ENCODE results near the gene ADAM10.
"Not testable (repeated sequence)": the region's sequence is repeated elsewhere in the genome, so short reads cannot be mapped to it uniquely, and the experiment has no call there.

ADAM10 gene

DNA sequence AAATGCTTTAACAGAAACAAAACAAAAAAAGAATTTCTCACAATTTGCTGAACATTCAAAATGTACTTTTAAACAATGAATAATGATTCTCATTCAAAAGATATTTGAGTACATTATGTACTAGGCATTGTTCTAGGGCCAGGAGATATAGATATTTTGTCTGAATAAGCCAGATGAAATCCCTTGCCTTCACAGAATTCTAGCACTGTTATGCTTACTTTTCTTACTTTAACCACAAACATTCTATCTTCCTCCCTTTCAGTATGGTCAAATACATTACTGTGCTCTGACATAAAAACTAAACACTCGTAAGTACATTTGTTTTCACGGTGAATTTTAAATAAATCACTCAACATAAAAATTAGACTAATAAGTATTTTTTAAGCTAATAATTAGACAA is 116.7 kb downstream of the ADAM10 start:
- no peak overlapping the region for H3K4me3 ChIP-seq (ENCODE audit: low read depth, low read length)
- no peaks in the 10 kb centered on the region for H3K27me3 ChIP-seq (ENCODE audit: control insufficient read depth, insufficient read depth, low read length)
- peaks cover 7% of the 10 kb centered on the region; the same call in 1 of the 2 replicates for H3K4me1 ChIP-seq (ENCODE audit: control insufficient read depth, insufficient read depth, low read length)
- peaks cover 21% of the 10 kb centered on the region for H3K36me3 ChIP-seq (ENCODE audit: control insufficient read depth, insufficient read depth, low read length)
- no peaks in the 10 kb centered on the region for H3K9me3 ChIP-seq (ENCODE audit: control insufficient read depth, insufficient read depth, low read length)
- H3K27ac ChIP-seq (ENCODE audit: low read depth, low read length), result no peak overlapping the region
- no peak overlapping the region for H3K9ac ChIP-seq (ENCODE audit: low read depth, low read length)

GRCh38 chr15:58631319-58631718 is 118.2 kb downstream of the ADAM10 start:
- Histone ChIP-seq H3K27ac (ENCODE audit: low read depth, low read length) (no peak overlapping the region), H3K9me3 (ENCODE audit: control insufficient read depth, insufficient read depth, low read length) (no peaks in the 10 kb centered on the region), H3K9ac (ENCODE audit: low read depth, low read length) (no peak overlapping the region), H3K27me3 (ENCODE audit: control insufficient read depth, insufficient read depth, low read length) (no peaks in the 10 kb centered on the region), H3K36me3 (ENCODE audit: control insufficient read depth, insufficient read depth, low read length) (peaks cover 26% of the 10 kb centered on the region), H3K4me3 (ENCODE audit: low read depth, low read length) (no peak overlapping the region), H3K4me1 (ENCODE audit: control insufficient read depth, insufficient read depth, low read length) (peaks cover 7% of the 10 kb centered on the region; the same call in 1 of the 2 replicates)

GRCh38 chr15:58629625-58630024 is 119.9 kb downstream of the ADAM10 start:
- H3K36me3 ChIP-seq (ENCODE audit: control insufficient read depth, insufficient read depth, low read length), result peaks cover 30% of the 10 kb centered on the region
- H3K27me3 ChIP-seq (ENCODE audit: control insufficient read depth, insufficient read depth, low read length), result no peaks in the 10 kb centered on the region

DNA sequence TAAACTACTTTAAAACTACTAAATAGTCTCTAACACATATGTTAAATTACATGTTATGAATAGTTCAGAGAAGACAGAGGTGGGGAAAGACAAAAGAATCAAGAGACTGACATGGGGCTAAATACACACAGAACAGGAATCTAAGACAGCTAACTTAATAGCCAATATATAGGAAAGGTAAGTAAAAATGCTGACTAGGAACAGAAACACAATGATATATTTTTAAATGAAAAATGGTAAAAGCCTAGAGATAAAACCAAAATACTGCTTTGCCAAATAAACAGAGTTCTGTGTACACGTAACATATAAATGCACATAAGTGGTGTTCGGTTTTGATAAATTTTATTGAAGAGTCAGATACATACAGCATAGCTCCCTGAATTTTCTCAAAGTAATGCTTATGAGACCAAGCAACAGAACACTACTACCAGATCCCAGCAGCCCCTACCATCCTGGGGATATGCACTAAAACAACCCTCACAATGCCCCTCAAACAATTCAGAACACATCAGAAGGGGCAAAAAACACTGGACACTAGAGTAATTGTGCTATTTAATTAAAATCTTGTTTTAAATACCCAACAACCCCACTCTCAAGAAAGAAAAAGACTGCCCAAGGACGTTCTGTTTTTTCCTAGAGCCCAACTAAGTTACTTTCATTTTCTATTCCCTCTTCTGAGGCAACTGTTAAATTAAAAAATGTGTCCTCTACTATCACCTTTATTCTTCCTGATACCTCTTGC is 121.1 kb downstream of the ADAM10 start:
- Histone ChIP-seq H3K36me3 (ENCODE audit: control insufficient read depth, insufficient read depth, low read length) (peaks cover 30% of the 10 kb centered on the region), H3K9ac (ENCODE audit: low read depth, low read length) (0 out of 2 replicates have a peak overlapping the region, but pooled peaks have one; percentile 12), H3K9me3 (ENCODE audit: control insufficient read depth, insufficient read depth, low read length) (no peaks in the 10 kb centered on the region), H3K4me3 (ENCODE audit: low read depth, low read length) (no peak overlapping the region), H3K27ac (ENCODE audit: low read depth, low read length) (no peak overlapping the region), H3K4me1 (ENCODE audit: control insufficient read depth, insufficient read depth, low read length) (peaks cover 4% of the 10 kb centered on the region; the same call in 1 of the 2 replicates), H3K27me3 (ENCODE audit: control insufficient read depth, insufficient read depth, low read length) (no peaks in the 10 kb centered on the region)

More at GRCh38 chr15:58629625-58630024, 119.9 kb downstream of the ADAM10 start:
- Histone ChIP-seq H3K27ac (ENCODE audit: low read depth, low read length) (no peak overlapping the region), H3K4me1 (ENCODE audit: control insufficient read depth, insufficient read depth, low read length) (peaks cover 4% of the 10 kb centered on the region; the same call in 1 of the 2 replicates), H3K9ac (ENCODE audit: low read depth, low read length) (no peak overlapping the region), H3K4me3 (ENCODE audit: low read depth, low read length) (no peak overlapping the region), H3K9me3 (ENCODE audit: control insufficient read depth, insufficient read depth, low read length) (no peaks in the 10 kb centered on the region)

GRCh38 chr15:58627701-58628100 is 121.8 kb downstream of the ADAM10 start:
- Histone ChIP-seq H3K9ac (ENCODE audit: low read depth, low read length) (no peak overlapping the region), H3K4me1 (ENCODE audit: control insufficient read depth, insufficient read depth, low read length) (peaks cover 4% of the 10 kb centered on the region; the same call in 1 of the 2 replicates), H3K27ac (ENCODE audit: low read depth, low read length) (no peak overlapping the region), H3K9me3 (ENCODE audit: control insufficient read depth, insufficient read depth, low read length) (no peaks in the 10 kb centered on the region), H3K36me3 (ENCODE audit: control insufficient read depth, insufficient read depth, low read length) (peaks cover 25% of the 10 kb centered on the region), H3K4me3 (ENCODE audit: low read depth, low read length) (no peak overlapping the region), H3K27me3 (ENCODE audit: control insufficient read depth, insufficient read depth, low read length) (no peaks in the 10 kb centered on the region)

DNA sequence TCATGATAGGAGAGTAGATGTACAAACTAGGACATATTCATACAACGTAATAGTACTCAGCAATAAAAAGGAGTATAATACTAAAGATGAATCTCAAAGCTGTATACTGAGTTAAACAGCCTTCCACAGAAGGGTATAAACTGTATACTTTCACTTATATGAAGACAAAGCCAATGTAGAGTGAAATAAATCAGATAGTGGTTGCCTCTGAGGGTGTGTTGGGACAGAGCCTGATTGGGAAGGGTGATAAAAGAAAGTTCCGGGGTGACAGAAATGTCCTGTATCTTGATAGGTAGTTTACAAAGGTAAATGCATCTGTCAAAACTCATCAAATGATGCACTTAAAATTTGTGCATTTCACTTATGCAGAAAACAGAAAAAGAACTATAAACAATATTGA is 122.5 kb downstream of the ADAM10 start:
- Histone ChIP-seq H3K36me3 (ENCODE audit: control insufficient read depth, insufficient read depth, low read length) (peaks cover 20% of the 10 kb centered on the region), H3K27me3 (ENCODE audit: control insufficient read depth, insufficient read depth, low read length) (no peaks in the 10 kb centered on the region)

GRCh38 chr15:58626378-58626777 is 123.1 kb downstream of the ADAM10 start:
- Histone ChIP-seq H3K27ac (ENCODE audit: low read depth, low read length) (no peak overlapping the region), H3K9ac (ENCODE audit: low read depth, low read length) (no peak overlapping the region), H3K4me1 (ENCODE audit: control insufficient read depth, insufficient read depth, low read length) (peaks cover 15% of the 10 kb centered on the region; the same call in 1 of the 2 replicates), H3K27me3 (ENCODE audit: control insufficient read depth, insufficient read depth, low read length) (no peaks in the 10 kb centered on the region), H3K36me3 (ENCODE audit: control insufficient read depth, insufficient read depth, low read length) (peaks cover 20% of the 10 kb centered on the region), H3K4me3 (ENCODE audit: low read depth, low read length) (no peak overlapping the region), H3K9me3 (ENCODE audit: control insufficient read depth, insufficient read depth, low read length) (no peaks in the 10 kb centered on the region)

More for the DNA sequence above, 122.5 kb downstream of the ADAM10 start:
- Histone ChIP-seq H3K4me1 (ENCODE audit: control insufficient read depth, insufficient read depth, low read length) (peaks cover 8% of the 10 kb centered on the region; the same call in 1 of the 2 replicates), H3K4me3 (ENCODE audit: low read depth, low read length) (no peak overlapping the region), H3K9me3 (ENCODE audit: control insufficient read depth, insufficient read depth, low read length) (no peaks in the 10 kb centered on the region), H3K27ac (ENCODE audit: low read depth, low read length) (no peak overlapping the region), H3K9ac (ENCODE audit: low read depth, low read length) (no peak overlapping the region)

- Histone ChIP-seq H3K9ac (ENCODE audit: low read depth, low read length) (no peak overlapping the region), H3K27ac (ENCODE audit: low read depth, low read length) (no peak overlapping the region), H3K4me3 (ENCODE audit: low read depth, low read length) (no peak overlapping the region), H3K4me1 (ENCODE audit: control insufficient read depth, insufficient read depth, low read length) (peaks cover 14% of the 10 kb centered on the region; the same call in 1 of the 2 replicates), H3K36me3 (ENCODE audit: control insufficient read depth, insufficient read depth, low read length) (peaks cover 24% of the 10 kb centered on the region), H3K9me3 (ENCODE audit: control insufficient read depth, insufficient read depth, low read length) (no peaks in the 10 kb centered on the region), H3K27me3 (ENCODE audit: control insufficient read depth, insufficient read depth, low read length) (no peaks in the 10 kb centered on the region)
Measured at GRCh38 chr15:58622877-58623276, 126.6 kb downstream of the ADAM10 start.

- not testable (repeated sequence) for H3K27me3 ChIP-seq (ENCODE audit: control insufficient read depth, insufficient read depth, low read length); H3K36me3 ChIP-seq (ENCODE audit: control insufficient read depth, insufficient read depth, low read length)
Measured at GRCh38 chr15:58620268-58620667, 129.2 kb downstream of the ADAM10 start.

DNA sequence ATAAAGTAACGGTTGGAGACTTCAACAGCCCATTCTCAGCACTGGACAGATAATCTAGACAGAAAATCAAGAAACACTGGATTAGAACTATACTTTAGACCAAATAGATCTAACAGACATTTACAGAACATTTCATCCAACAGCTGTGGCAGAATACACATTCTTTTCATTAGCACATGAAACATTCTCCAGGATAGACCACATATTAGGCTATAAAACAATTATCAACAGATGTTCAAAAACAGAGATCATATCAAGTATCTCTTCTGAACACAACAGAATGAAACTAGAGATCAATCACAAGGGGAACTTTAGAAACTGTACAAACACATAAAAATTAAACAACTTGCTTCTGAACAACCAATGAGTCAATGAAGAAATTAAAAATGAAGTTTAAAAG is 133.3 kb downstream of the ADAM10 start:
- Histone ChIP-seq H3K9me3 (ENCODE audit: control insufficient read depth, insufficient read depth, low read length) (no peaks in the 10 kb centered on the region), H3K27me3 (ENCODE audit: control insufficient read depth, insufficient read depth, low read length) (no peaks in the 10 kb centered on the region), H3K27ac (ENCODE audit: low read depth, low read length) (no peak overlapping the region), H3K9ac (ENCODE audit: low read depth, low read length) (no peak overlapping the region), H3K4me1 (ENCODE audit: control insufficient read depth, insufficient read depth, low read length) (peaks cover under 1% of the 10 kb centered on the region; the same call in 1 of the 2 replicates), H3K36me3 (ENCODE audit: control insufficient read depth, insufficient read depth, low read length) (peaks cover 5% of the 10 kb centered on the region), H3K4me3 (ENCODE audit: low read depth, low read length) (no peak overlapping the region)

More at GRCh38 chr15:58620268-58620667, 129.2 kb downstream of the ADAM10 start:
- H3K4me3 ChIP-seq (ENCODE audit: low read depth, low read length); H3K27ac ChIP-seq (ENCODE audit: low read depth, low read length); H3K9ac ChIP-seq (ENCODE audit: low read depth, low read length); H3K9me3 ChIP-seq (ENCODE audit: control insufficient read depth, insufficient read depth, low read length): not testable (repeated sequence)
- peaks cover 14% of the 10 kb centered on the region; the same call in 1 of the 2 replicates for H3K4me1 ChIP-seq (ENCODE audit: control insufficient read depth, insufficient read depth, low read length)

All from HUES48 (cell line).